Keratinocyte (primary cell): ENCODE data around the gene DIO1. TPM values are rescaled to one million over a fixed set of nuclear protein-coding genes. Genes with fewer than 3 reads are reported as not detected.
A peak's percentile ranks its signal among the peaks of the same experiment; 100 is the strongest.

Experiments
- DNase-seq: peaks from one replicate; pipeline ENCODE4 v3.0.0-alpha.2; 2011; ENCODE audit warnings: low read depth, missing footprints, low spot score
- FAIRE-seq: peaks from 2 replicates; lab custom pipeline; 2011; peaks lifted over from hg19 to GRCh38; lab: Jason Lieb, UNC
- H2AFZ ChIP-seq: 2 replicates; pipeline ENCODE4 v1.6.0; 2012; ENCODE audit warnings: low read length, control low read depth, inconsistent platforms; ENCODE audit not compliant: control insufficient read depth
- H3K27ac ChIP-seq: 2 replicates; pipeline ENCODE4 v1.5.1; 2011; ENCODE audit warnings: low read length; ENCODE audit not compliant: control insufficient read depth, insufficient read depth
- H3K27me3 ChIP-seq: 3 replicates; pipeline ENCODE4 v1.6.0; 2011; ENCODE audit warnings: low read length; ENCODE audit not compliant: control insufficient read depth, insufficient read depth; ENCODE audit errors: extremely low read depth
- H3K36me3 ChIP-seq, 2 experiments: 2 replicates in 1 of 2; 3 replicates in 1 of 2; pipeline ENCODE4 v1.5.1; 2011; ENCODE audit warnings: low read length in 2 of 2, mild to moderate bottlenecking in 1 of 2; ENCODE audit not compliant: control insufficient read depth in 2 of 2, insufficient read depth in 2 of 2; ENCODE audit errors: extremely low read depth in 1 of 2
- H3K4me1 ChIP-seq: 3 replicates; pipeline ENCODE4 v1.5.1; 2011; ENCODE audit warnings: low read length; ENCODE audit not compliant: control insufficient read depth, insufficient read depth; ENCODE audit errors: extremely low read depth
- H3K4me2 ChIP-seq: 3 replicates; pipeline ENCODE4 v1.6.0; 2011; ENCODE audit warnings: low read depth, low read length; ENCODE audit not compliant: control insufficient read depth, insufficient read depth; ENCODE audit errors: extremely low read depth
- H3K4me3 ChIP-seq, 3 experiments: fragments of 200-600 bp in 1 of 3; sonication (generic) in 1 of 3; 2 replicates in 2 of 3; 3 replicates in 1 of 3; pipeline ENCODE4 v1.5.1; 2011 to 2016; ENCODE audit warnings: low read length in 3 of 3, mild to moderate bottlenecking in 3 of 3, control low read depth in 2 of 3, inconsistent platforms in 1 of 3, low read depth in 1 of 3, mixed read lengths in 1 of 3, mixed run types in 1 of 3, moderate library complexity in 1 of 3; ENCODE audit not compliant: control insufficient read depth in 2 of 3, insufficient read depth in 2 of 3; ENCODE audit errors: extremely low read depth in 1 of 3
- H3K79me2 ChIP-seq: 2 replicates; pipeline ENCODE4 v1.6.0; 2012; ENCODE audit warnings: low read length; ENCODE audit not compliant: control insufficient read depth, insufficient read depth
- H3K9ac ChIP-seq: 3 replicates; pipeline ENCODE4 v1.6.0; 2011; ENCODE audit warnings: low read length; ENCODE audit not compliant: control insufficient read depth, insufficient read depth; ENCODE audit errors: extremely low read depth
- H3K9me1 ChIP-seq: 3 replicates; pipeline ENCODE4 v1.6.0; 2011; ENCODE audit warnings: low read length; ENCODE audit not compliant: control insufficient read depth, insufficient read depth; ENCODE audit errors: extremely low read depth
- H3K9me3 ChIP-seq: 2 replicates; pipeline ENCODE4 v1.5.1; 2012; ENCODE audit warnings: low read depth, low read length; ENCODE audit not compliant: control insufficient read depth
- H4K20me1 ChIP-seq: 3 replicates; pipeline ENCODE4 v1.6.0; 2011; ENCODE audit warnings: low read length; ENCODE audit not compliant: control insufficient read depth, insufficient read depth; ENCODE audit errors: extremely low read depth
- CTCF ChIP-seq, 3 experiments: IDR thresholded peaks in 1 of 3; conservative IDR thresholded peaks in 1 of 3; optimal IDR thresholded peaks in 1 of 3; 2 replicates in 2 of 3; 3 replicates in 1 of 3; pipeline versions ENCODE3 to v1.5.1; 2011; ENCODE audit warnings: low read length in 3 of 3, mild to moderate bottlenecking in 3 of 3, moderate library complexity in 2 of 3, control low read depth in 1 of 3, inconsistent platforms in 1 of 3; ENCODE audit not compliant: insufficient read depth in 2 of 3; ENCODE audit errors: extremely low read depth in 1 of 3
- EZH2 ChIP-seq: IDR thresholded peaks from one replicate; pipeline ENCODE4 v1.6.1; 2012; ENCODE audit warnings: inconsistent platforms, mild to moderate bottlenecking, low read length, moderate library complexity
- dilution Hi-C: fragments of 300-500 bp; cut with MboI; formaldehyde crosslinking; loops from one replicate; pipeline ENCODE4 v1.7.0; 2020; ENCODE audit warnings: low sequenced_read_pairs; ENCODE audit not compliant: extremely low pct_ligation_motif_present
- polyA plus RNA-seq, 5 experiments: library from polyadenylated mRNA; depleted of rRNA in 3 of 5; stranded (reverse) in 3 of 5; stranded (forward) in 1 of 5; unstranded in 1 of 5; fragments of >200 nt; gene quantifications; 1 replicate in 1 of 5; 2 replicates in 3 of 5; 3 replicates in 1 of 5; pipeline versions ENCODE4 v1.2.1 to v1.2.3, GENCODE V29; 2011 to 2012; ENCODE audit warnings: missing spikeins in 2 of 5, low read depth in 1 of 5, low replicate concordance in 1 of 5

Gene DIO1
- polyA plus RNA-seq, 1 donor (not counting 4 experiments of a cell fraction or from before 2014, with no cell fraction given), result not detected

- Histone ChIP-seq H3K9ac (peak overlapping the region; percentile 85), H3K4me2 (peak overlapping the region; percentile 94), H3K4me3 (peak overlapping the region in 1 of 3 experiments; percentile 86), H3K27me3 (no peaks in the 10 kb centered on the region), H3K4me1 (peaks cover 12% of the 10 kb centered on the region), H3K79me2 (no peaks in the 10 kb centered on the region), H2AFZ (peak overlapping the region; percentile 84), H3K27ac (peak overlapping the region; percentile 91), H4K20me1 (no peaks in the 10 kb centered on the region), H3K9me1 (no peaks in the 10 kb centered on the region), H3K9me3 (no peaks in the 10 kb centered on the region), H3K36me3 (peaks cover 0 to 3% of the 10 kb centered on the region in 2 experiments)
- no peak for TF ChIP-seq EZH2
- no peak for TF ChIP-seq CTCF (optimal IDR thresholded peaks at IDR 0.05 in 1 of 3, IDR thresholded peaks at IDR 0.05 in 1 of 3, conservative IDR thresholded peaks at IDR 0.05 in 1 of 3; ENCODE audit: extremely low read depth in 1 of 3, insufficient read depth in 2 of 3, low read length in 3 of 3)
- DNase-seq (no peak), FAIRE-seq (no peak)
- dilution Hi-C loops, result no loop called here
These were observed 3.5 kb upstream of the DIO1 start for GRCh38 chr1:53890522-53890941.

- H3K9ac ChIP-seq, result no peak overlapping the region
- H3K4me3 ChIP-seq, result no peak overlapping the region
- dilution Hi-C loops, result no loop called here
- TF ChIP-seq EZH2 (no peak), CTCF (optimal IDR thresholded peaks at IDR 0.05 in 1 of 3, IDR thresholded peaks at IDR 0.05 in 1 of 3, conservative IDR thresholded peaks at IDR 0.05 in 1 of 3; ENCODE audit: extremely low read depth in 1 of 3, insufficient read depth in 2 of 3, low read length in 3 of 3) (no peak)
- H3K9me3 ChIP-seq, result no peaks in the 10 kb centered on the region
- no peak overlapping the region for H2AFZ ChIP-seq
- H4K20me1 ChIP-seq, result no peaks in the 10 kb centered on the region
- peaks cover 17% of the 10 kb centered on the region for H3K4me1 ChIP-seq
- DNase-seq, result no peak
- no peaks in the 10 kb centered on the region for H3K79me2 ChIP-seq
- no peak overlapping the region for H3K27ac ChIP-seq
- peaks cover 0 to 2% of the 10 kb centered on the region in 2 experiments for H3K36me3 ChIP-seq
- FAIRE-seq, result no peak
- H3K4me2 ChIP-seq, result no peak overlapping the region
- H3K9me1 ChIP-seq, result no peaks in the 10 kb centered on the region
- H3K27me3 ChIP-seq, result no peaks in the 10 kb centered on the region
These were observed 3.0 kb upstream of the DIO1 start for GRCh38 chr1:53891018-53891417.
